BE2C (cell line): ENCODE measurements around the gene UHRF2.

ENCODE experiments used
- DNase-seq: peaks from one replicate; pipeline ENCODE4 v3.0.0-alpha.2; 2020
- H3K27me3 ChIP-seq: fragments of 250-450 bp; sonication (Bioruptor Pico); 2 replicates; pipeline ENCODE4 v1.5.1; 2020; ENCODE audit warnings: mild to moderate bottlenecking
- H3K36me3 ChIP-seq: fragments of 250-450 bp; sonication (Bioruptor Pico); 2 replicates; pipeline ENCODE4 v1.5.1; 2020; ENCODE audit warnings: mild to moderate bottlenecking
- H3K4me1 ChIP-seq: fragments of 250-450 bp; sonication (Bioruptor Pico); 2 replicates; pipeline ENCODE4 v1.5.1; 2020
- H3K4me3 ChIP-seq: 2 replicates; pipeline ENCODE4 v1.5.1; 2011; ENCODE audit warnings: low read depth, low read length
- H3K9me3 ChIP-seq: fragments of 250-450 bp; sonication (Bioruptor Pico); 2 replicates; pipeline ENCODE4 v1.5.1; 2020
- CTCF ChIP-seq: IDR thresholded peaks from 2 replicates; pipeline ENCODE4 v1.5.1; 2012; ENCODE audit warnings: mild to moderate bottlenecking, low read depth, low read length

UHRF2 gene

GRCh38 chr9:6553866-6554265, 140.9 kb downstream of the UHRF2 start:
- H3K36me3 ChIP-seq: no peaks in the 10 kb centered on the region
- H3K4me1 ChIP-seq: peaks cover 41% of the 10 kb centered on the region
- H3K4me3 ChIP-seq: no peak overlapping the region
- H3K27me3 ChIP-seq: no peaks in the 10 kb centered on the region
- DNase-seq: no peak
- no peaks in the 10 kb centered on the region for H3K9me3 ChIP-seq
- TF ChIP-seq CTCF: no peak
